ENCODE results near the gene KMT5B.
A peak's percentile ranks its signal among the peaks of the same experiment; 100 is the strongest.
"Not testable (repeated sequence)": the region's sequence is repeated elsewhere in the genome, so short reads cannot be mapped to it uniquely, and the experiment has no call there.

Gene KMT5B

DNA sequence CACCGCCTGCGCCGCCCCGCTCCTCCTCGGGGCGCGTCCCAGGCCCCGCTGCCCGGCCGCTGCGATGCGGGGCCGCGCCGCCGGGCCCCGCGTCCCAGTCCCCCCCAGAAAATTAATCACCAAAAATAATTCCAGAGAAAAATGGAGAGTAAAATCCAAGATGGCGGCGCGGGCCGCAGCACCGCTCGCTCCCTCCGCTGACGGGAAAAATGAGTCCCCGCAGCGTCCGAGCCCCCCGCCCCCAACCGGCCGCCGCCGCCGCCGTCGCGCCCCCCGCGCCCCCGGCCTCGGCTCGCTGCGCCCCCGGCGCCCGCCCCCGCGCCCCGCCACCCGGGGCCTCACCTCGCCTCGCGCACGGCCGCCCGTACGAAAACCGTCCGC lies at the start of gene KMT5B:
Gene KMT5B (minus strand): TSS at position 162 of the 381 bp plus-strand sequence. CDS start 23,220 bp downstream, outside the sequence.
- peaks cover 49% of the 10 kb centered on the region for H3K4me1 Mint-ChIP-seq (ENCODE audit: low read depth)
- peak; percentile 77 for DNase-seq
- H3K36me3 Mint-ChIP-seq (ENCODE audit: low read depth): peaks cover 2% of the 10 kb centered on the region
- peak within 1 kb of the TSS; percentile 91 for H3K27ac Mint-ChIP-seq
- H3K4me3 Mint-ChIP-seq: peak within 1 kb of the TSS; percentile 84
- H3K27me3 Mint-ChIP-seq: peaks cover 14% of the 10 kb centered on the region
- no peaks in the 10 kb centered on the region for H3K9me3 Mint-ChIP-seq

DNA sequence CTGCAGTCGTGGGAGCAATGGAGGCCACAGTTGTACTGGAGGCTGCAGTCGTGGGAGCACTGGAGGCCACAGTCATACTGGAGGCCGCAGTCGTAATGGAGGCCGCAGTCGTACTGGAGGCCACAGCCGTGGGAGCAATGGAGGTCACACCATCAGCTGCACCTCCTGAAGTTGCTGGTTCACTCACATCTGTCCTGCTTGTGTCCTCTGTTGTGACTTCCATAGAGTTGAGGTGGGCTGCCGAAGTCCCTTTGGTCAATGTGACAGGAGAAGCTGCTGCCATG lies 49.4 kb upstream of the KMT5B start:
- H3K27ac Mint-ChIP-seq: peak overlapping the region; percentile 53
- H3K9me3 Mint-ChIP-seq: no peaks in the 10 kb centered on the region
- DNase-seq: no peak
- H3K4me3 Mint-ChIP-seq: no peak overlapping the region
- peaks cover 6% of the 10 kb centered on the region for H3K4me1 Mint-ChIP-seq (ENCODE audit: low read depth)
- no peaks in the 10 kb centered on the region for H3K27me3 Mint-ChIP-seq
- peaks cover 63% of the 10 kb centered on the region for H3K36me3 Mint-ChIP-seq (ENCODE audit: low read depth)

DNA sequence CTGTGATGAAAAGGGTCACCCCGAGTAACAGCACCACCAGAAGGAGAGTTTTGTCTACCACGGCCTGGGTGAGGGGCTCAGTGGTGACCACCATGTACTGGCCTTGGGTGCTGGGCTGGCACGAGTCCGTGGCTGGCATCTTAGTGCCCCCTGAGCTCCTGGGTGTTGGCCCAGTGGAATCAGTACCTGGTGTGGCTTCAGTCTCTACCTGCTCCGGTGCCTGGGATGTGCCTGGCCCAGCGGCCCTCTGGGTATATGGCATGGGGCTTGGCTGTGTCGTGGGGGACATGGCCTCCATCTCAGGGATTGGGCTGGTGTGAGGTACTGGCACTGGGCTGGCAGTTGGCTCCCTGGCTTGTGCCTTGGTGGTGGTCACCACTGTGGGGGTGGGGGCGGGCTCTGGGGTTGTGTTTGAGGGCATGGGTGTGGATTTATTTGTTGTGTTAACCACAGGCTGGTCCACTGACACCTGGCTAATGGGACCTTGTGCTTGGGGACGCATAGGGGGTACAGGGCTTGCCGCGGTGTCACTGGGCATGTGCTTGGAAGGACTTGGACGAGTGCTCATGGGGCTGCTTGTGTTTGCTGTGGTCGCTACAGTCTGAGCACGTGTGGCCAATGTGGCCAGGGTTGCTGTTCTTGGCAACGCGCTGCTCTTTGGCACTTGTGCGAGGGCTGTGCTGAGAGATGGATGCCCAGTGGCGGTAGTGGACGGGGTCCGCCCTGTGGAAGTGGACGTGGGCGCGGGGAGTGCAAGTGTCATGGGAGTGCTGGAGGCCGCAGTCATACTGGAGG lies 48.9 kb upstream of the KMT5B start:
- Mint-ChIP-seq H3K27ac (peak overlapping the region; percentile 53), H3K4me3 (no peak overlapping the region), H3K4me1 (ENCODE audit: low read depth) (peaks cover 7% of the 10 kb centered on the region), H3K9me3 (no peaks in the 10 kb centered on the region), H3K27me3 (no peaks in the 10 kb centered on the region), H3K36me3 (ENCODE audit: low read depth) (peaks cover 57% of the 10 kb centered on the region)
- DNase-seq: no peak

DNA sequence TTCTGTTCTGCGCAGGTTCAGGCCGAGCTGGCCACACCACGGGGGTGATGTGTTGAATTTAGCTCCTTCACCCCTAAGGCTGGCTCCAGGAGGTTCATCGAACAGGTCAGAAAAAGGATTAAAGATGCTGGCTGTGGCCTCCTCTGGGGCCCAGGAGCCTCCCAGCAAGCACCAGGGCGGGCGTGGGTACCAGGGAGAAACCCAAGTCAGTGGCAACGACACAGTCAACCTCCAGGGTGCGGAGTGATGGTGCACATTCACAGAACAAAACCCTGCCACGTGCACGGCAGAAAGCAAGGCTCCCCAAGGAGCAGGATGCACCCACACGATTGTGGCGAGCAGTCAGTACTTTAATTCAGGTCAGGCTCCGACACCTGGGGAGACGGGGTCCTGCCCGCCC lies 47.9 kb upstream of the KMT5B start:
- DNase-seq: no peak
- Mint-ChIP-seq H3K4me1 (ENCODE audit: low read depth) (peaks cover 7% of the 10 kb centered on the region), H3K4me3 (no peak overlapping the region), H3K27ac (no peak overlapping the region), H3K9me3 (no peaks in the 10 kb centered on the region), H3K27me3 (no peaks in the 10 kb centered on the region), H3K36me3 (ENCODE audit: low read depth) (peaks cover 49% of the 10 kb centered on the region)

DNA sequence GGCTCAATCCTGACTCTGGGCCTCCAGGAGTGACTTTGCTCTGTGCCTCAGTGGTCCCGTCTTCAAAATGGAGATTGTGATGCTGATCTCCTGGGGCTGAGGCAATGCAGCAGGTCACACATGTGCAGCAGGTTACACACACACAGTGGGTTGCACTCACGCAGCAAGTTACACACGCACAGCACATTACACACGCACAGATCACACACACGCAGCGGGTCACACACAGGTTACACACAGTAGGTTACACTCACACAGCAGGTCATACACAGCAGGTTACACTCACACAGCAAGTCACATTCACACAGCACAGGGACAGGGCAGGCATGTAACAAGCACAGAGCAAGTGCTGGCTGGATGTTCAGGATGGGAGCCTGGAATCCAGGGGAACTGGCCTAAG lies 47.4 kb upstream of the KMT5B start:
- peaks cover 7% of the 10 kb centered on the region for H3K4me1 Mint-ChIP-seq (ENCODE audit: low read depth)
- H3K9me3 Mint-ChIP-seq: no peaks in the 10 kb centered on the region
- H3K36me3 Mint-ChIP-seq (ENCODE audit: low read depth): peaks cover 45% of the 10 kb centered on the region
- H3K4me3 Mint-ChIP-seq: no peak overlapping the region
- H3K27me3 Mint-ChIP-seq: no peaks in the 10 kb centered on the region
- no peak overlapping the region for H3K27ac Mint-ChIP-seq
- no peak for DNase-seq

DNA sequence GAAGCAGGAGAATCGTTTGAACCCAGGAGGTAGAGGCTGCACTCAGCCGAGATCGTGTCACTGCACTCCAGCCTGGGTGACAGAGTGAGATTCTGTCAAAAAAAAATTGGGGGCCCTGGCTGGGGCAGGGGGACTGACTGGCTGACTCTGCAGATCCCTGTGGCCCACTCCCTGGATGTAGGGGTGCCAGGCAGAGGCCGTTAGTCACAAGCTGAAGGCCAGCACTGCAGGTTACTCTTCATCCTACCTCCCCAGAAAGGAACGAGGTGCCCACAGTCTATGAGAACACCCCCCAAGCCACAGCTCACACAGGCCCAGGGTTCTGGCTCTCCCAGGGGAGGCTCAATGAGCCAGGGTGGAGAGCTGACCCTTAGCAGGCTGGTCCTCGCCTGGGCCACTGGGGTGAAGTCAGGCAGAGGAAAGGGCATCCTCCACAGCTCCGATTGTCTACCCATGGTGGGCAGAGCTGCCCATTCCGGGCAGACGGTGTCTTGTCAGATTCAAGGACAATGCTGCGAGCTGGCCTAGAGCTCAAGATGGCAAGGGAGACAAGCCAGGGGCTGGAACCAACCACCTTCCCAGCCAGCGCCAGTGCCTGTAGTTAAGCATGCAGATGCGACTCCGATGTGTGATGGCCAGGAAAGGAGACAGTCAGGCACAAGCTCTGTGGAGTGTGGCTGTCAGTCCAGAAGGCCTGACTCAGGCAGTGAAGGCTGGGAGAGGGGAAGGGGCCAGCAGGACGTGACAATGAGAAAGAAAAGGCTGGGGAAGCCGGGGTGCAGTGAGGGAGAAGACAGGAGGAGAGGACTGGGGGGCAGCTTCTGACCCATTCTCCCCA lies 46.2 kb upstream of the KMT5B start:
- Mint-ChIP-seq H3K9me3 (no peaks in the 10 kb centered on the region), H3K4me1 (ENCODE audit: low read depth) (peaks cover 3% of the 10 kb centered on the region), H3K27ac (no peak overlapping the region), H3K27me3 (no peaks in the 10 kb centered on the region), H3K36me3 (ENCODE audit: low read depth) (peaks cover 35% of the 10 kb centered on the region), H3K4me3 (no peak overlapping the region)
- DNase-seq: no peak

DNA sequence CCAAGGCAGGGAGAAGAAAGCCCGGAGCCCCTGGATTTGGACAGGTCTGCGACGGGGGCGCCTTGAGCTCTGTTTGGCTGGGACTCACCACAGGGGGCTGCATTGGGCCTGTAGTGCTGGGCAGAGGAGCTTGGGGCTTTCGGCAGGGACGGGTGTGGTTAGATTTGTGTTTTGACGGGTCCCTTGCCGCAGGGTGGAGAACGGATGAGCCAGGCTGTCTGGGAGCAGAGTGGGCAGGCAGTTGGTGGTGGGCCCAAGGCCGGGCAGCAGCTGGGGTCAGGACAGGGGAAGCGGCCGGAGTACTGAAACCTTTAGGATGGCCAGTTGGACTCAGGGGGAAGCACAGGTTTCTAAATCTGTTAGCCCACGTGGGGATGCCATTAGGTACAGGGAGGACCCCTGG lies 45.3 kb upstream of the KMT5B start:
- no peaks in the 10 kb centered on the region for H3K9me3 Mint-ChIP-seq
- H3K27me3 Mint-ChIP-seq: no peaks in the 10 kb centered on the region
- peaks cover 26% of the 10 kb centered on the region for H3K36me3 Mint-ChIP-seq (ENCODE audit: low read depth)
- no peak for DNase-seq
- H3K4me1 Mint-ChIP-seq (ENCODE audit: low read depth): peaks cover 3% of the 10 kb centered on the region
- H3K27ac Mint-ChIP-seq: no peak overlapping the region
- H3K4me3 Mint-ChIP-seq: no peak overlapping the region

DNA sequence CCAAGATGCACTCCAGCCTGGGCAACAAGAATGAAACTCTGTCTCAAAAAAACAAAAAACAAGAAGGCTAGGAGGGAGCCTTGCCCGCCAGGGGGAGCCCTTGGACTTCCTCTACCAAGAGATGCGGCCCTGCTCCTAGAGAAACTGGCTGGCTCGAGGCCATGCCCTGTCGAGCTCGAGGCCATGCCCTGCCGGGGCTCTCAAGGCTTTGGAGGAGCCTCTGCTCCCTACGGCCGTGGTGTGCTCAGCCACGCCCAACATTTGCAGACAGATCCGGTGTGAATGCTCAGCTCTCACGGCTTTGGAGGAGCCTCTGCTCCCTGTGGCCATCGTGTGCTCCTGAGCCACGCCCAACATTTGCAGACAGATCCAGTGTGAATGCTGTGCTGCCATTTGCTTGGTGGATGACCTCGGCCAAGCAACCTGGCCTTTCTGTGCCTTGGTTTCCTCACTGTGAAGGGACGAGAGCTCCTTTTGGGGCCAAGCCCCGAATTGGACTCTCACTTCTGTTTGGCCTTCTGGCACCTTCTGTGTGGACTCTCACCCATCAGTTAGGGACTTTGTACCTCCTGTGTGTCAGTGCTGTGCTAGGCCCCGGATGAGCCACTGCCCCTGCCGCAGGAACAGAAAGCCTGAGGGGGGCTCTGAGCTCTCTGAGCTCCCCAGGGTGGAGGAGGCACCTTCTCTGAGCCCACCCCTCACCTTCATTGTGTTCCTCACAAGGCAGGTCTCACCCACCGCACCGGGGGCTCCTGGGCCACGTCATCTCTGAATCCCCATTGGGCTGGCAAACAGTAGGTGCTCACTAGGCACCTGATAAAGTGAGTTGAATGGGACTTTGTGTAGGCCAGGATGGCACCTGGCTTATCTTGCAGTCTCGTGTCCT lies 44.6 kb upstream of the KMT5B start:
- Mint-ChIP-seq H3K9me3 (no peaks in the 10 kb centered on the region), H3K27ac (no peak overlapping the region), H3K4me1 (ENCODE audit: low read depth) (peaks cover 3% of the 10 kb centered on the region), H3K36me3 (ENCODE audit: low read depth) (peaks cover 19% of the 10 kb centered on the region), H3K4me3 (no peak overlapping the region), H3K27me3 (no peaks in the 10 kb centered on the region)
- peak; percentile 96 for DNase-seq

DNA sequence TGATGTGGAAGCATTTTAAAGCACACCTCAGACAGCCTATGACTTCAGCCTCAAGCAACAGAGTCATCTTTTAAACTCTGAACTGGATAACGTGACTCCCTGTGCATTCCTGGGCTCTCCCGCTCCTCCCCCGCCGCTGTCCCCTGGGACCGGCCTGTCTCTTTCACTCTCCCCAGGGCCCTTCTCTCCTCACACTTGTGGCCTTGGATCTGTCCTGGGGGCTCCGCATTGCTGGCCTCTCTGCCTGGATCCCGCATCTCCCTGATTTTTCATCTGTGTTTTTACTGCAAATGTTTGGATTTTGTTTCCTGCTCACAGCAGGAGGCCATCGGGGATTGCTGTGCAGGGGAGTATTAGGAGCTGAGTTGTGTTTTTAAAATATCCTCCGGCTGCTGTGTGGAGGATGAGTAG lies 43.2 kb upstream of the KMT5B start:
- Mint-ChIP-seq H3K9me3 (no peaks in the 10 kb centered on the region), H3K36me3 (ENCODE audit: low read depth) (peaks cover 6% of the 10 kb centered on the region), H3K4me1 (ENCODE audit: low read depth) (peaks cover 8% of the 10 kb centered on the region), H3K27me3 (no peaks in the 10 kb centered on the region), H3K4me3 (no peak overlapping the region), H3K27ac (no peak overlapping the region)
- DNase-seq: no peak

DNA sequence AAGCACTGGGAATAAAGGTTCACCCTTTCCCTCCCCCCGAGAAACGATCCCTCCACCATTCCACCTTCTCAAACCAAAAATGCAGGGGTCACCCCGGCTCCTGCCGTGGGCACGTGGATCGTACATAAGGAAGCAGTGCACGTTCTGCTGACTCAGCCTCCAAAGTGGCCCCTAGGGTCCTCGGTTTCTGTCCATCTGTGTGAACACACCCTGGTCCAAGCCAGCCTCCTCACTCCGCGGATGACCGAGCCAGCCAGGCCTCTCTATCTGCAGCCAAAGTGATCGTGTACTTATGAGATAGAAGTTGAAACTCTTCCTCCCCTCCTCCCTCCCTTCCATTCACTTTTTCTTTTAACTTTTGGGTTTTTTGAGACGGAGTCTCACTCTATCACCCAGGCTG lies 42.4 kb upstream of the KMT5B start:
- H3K36me3 Mint-ChIP-seq (ENCODE audit: low read depth): no peaks in the 10 kb centered on the region
- H3K27me3 Mint-ChIP-seq: no peaks in the 10 kb centered on the region
- no peak for DNase-seq
- no peak overlapping the region for H3K4me3 Mint-ChIP-seq
- H3K4me1 Mint-ChIP-seq (ENCODE audit: low read depth): peaks cover 12% of the 10 kb centered on the region
- H3K9me3 Mint-ChIP-seq: no peaks in the 10 kb centered on the region
- no peak overlapping the region for H3K27ac Mint-ChIP-seq

DNA sequence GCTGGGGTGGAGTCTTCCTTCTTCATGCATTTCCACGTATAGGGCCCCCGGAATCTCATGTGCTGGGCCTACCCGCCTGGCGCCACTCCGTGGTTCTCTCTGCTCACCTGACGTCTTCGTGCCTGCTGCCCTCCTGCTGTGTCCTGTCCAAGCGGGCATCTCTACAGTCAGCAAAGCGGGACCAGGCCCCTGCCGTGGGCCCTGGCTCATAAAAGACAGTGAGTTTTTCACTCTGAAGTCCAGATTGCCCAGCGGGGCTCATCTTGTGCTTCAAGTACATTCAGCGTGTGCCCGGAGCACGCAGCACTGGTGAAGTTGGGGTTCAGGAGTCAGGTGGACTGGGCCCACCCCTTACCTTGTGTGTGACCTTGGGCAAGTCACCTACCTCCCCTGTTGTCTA lies 41.3 kb upstream of the KMT5B start:
- Mint-ChIP-seq H3K4me1 (ENCODE audit: low read depth) (peaks cover 12% of the 10 kb centered on the region), H3K36me3 (ENCODE audit: low read depth) (no peaks in the 10 kb centered on the region), H3K4me3 (no peak overlapping the region), H3K27ac (no peak overlapping the region), H3K9me3 (peaks cover 4% of the 10 kb centered on the region), H3K27me3 (no peaks in the 10 kb centered on the region)
- no peak for DNase-seq

DNA sequence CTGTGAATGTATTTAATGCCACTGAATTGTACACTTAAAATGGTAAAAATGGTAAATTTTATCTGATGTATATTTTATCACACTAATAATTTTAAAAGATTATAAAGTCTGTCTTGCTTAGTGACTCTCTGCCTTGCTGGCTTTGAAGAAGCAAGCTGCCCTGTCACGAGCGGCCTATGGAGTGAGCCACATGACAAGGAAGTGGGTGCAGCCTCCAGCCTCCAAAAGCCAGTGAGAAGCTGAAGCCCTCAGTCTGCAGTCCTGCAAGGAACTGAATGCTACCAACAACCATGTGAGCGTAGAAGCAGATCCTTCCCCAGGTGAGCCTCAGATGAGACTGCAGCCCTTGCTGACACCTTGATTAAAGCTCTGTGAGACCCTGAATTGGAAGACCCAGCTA lies 38.7 kb upstream of the KMT5B start:
- Mint-ChIP-seq H3K9me3 (peaks cover 6% of the 10 kb centered on the region), H3K36me3 (ENCODE audit: low read depth) (no peaks in the 10 kb centered on the region), H3K27me3 (no peaks in the 10 kb centered on the region), H3K4me1 (ENCODE audit: low read depth) (peaks cover 8% of the 10 kb centered on the region), H3K27ac (no peak overlapping the region), H3K4me3 (no peak overlapping the region)
- DNase-seq: no peak

DNA sequence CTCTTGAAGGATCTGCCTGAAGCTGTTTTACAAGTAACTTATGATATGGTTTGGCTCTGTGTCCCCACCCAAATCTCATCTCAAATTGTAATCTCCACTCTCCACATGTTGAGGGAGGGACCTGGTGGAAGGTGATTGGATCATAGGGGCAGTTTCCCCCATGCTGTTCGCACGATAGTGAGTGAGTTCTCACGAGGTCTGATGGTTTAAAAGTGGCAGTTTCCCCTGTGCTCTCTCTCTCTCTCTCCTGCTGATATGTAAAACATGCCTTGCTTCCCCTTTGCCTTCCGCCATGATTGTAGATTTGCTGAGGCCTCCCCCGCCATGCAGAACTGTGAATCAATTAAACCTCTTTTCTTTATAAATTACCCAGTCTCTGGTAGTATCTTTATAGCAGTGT lies 31.8 kb upstream of the KMT5B start:
- H3K4me1 Mint-ChIP-seq (ENCODE audit: low read depth); H3K27ac Mint-ChIP-seq; DNase-seq; H3K36me3 Mint-ChIP-seq (ENCODE audit: low read depth); H3K4me3 Mint-ChIP-seq; H3K27me3 Mint-ChIP-seq: not testable (repeated sequence)
- peaks cover 14% of the 10 kb centered on the region for H3K9me3 Mint-ChIP-seq

DNA sequence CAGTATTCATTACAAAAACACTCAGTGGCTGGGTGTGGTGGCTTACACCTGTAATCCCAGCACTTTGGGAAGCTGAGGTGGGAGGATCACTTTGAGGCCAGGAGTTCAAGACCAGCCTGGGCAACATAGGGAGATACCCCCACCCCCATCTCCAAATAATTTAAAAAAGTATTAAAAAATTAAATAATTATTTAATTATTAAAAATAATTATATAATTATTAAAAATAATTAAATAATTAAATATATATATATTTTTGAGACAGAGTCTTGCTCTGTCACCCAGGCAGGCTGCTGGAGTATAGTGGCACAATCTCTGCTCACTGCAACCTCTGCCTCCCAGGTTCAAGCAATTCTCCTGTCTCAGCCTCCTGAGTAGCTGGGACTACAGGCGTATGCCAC lies 30.8 kb upstream of the KMT5B start:
- not testable (repeated sequence) for H3K27ac Mint-ChIP-seq; H3K27me3 Mint-ChIP-seq; H3K36me3 Mint-ChIP-seq (ENCODE audit: low read depth); H3K4me1 Mint-ChIP-seq (ENCODE audit: low read depth); DNase-seq; H3K9me3 Mint-ChIP-seq; H3K4me3 Mint-ChIP-seq

Data from activated T-cell treated with anti-CD3 and anti-CD28 coated beads, Interleukin-2, amount 50 U/mL, for 24 hours (primary cell).